PC-9 (cell line): ENCODE measurements around the gene POLRMT. TPM values are rescaled to one million over a fixed set of nuclear protein-coding genes. Genes with fewer than 3 reads are reported as not detected.

Experiments used
- BruUV-seq: library from RNA; stranded (reverse); fragments of 400-500 nt; replicated peaks from 2 replicates; lab custom pipeline; 2021; lab: Mats Ljungman, UMichigan
- CTCF ChIA-PET: fragments of 300-600 bp; sonication (Branson Sonifier 250); formaldehyde crosslinking; loops from one replicate; lab custom pipeline; 2022; ENCODE audit warnings: antibody characterized with exemption; lab: Charles Lee
- POLR2A ChIA-PET: fragments of 300-600 bp; sonication (Branson Sonifier 250); formaldehyde crosslinking; loops from one replicate; lab custom pipeline; 2022; ENCODE audit warnings: antibody characterized with exemption; ENCODE audit not compliant: unreplicated experiment; lab: Charles Lee
- DNase-seq, 2 experiments: peaks; one replicate each; pipeline versions ENCODE4 v3.0.0 to v3.0.0-alpha.2; 2015 to 2022; ENCODE audit warnings: mixed read lengths in 1 of 2
- H2AFZ ChIP-seq: fragments of 200-600 bp; sonication (generic); 2 replicates; pipeline ENCODE4 v1.8.1; 2017; ENCODE audit warnings: antibody characterized with exemption
- H3F3A ChIP-seq: fragments of 200-600 bp; sonication (generic); 2 replicates; pipeline ENCODE4 v1.8.1; 2017; ENCODE audit warnings: antibody characterized with exemption, mild to moderate bottlenecking, low read depth; ENCODE audit not compliant: insufficient read depth
- H3K27ac ChIP-seq: fragments of 200-600 bp; sonication (generic); 2 replicates; pipeline ENCODE4 v1.6.1; 2016; ENCODE audit warnings: mixed run types
- H3K27me3 ChIP-seq: fragments of 200-600 bp; sonication (generic); 2 replicates; pipeline ENCODE4 v1.6.1; 2016; ENCODE audit warnings: low read depth, mixed run types; ENCODE audit not compliant: insufficient read depth
- H3K36me3 ChIP-seq: fragments of 200-600 bp; sonication (generic); 2 replicates; pipeline ENCODE4 v1.6.1; 2016; ENCODE audit warnings: low read depth, mixed run types
- H3K4me1 ChIP-seq: fragments of 200-600 bp; sonication (generic); replicated peaks from 2 replicates; pipeline ENCODE4 v1.6.1; 2016; ENCODE audit warnings: mixed run types; ENCODE audit not compliant: insufficient read depth
- H3K4me2 ChIP-seq: fragments of 200-600 bp; sonication (generic); 2 replicates; pipeline ENCODE4 v1.6.1; 2017; ENCODE audit warnings: mixed run types
- H3K4me3 ChIP-seq: fragments of 200-600 bp; sonication (generic); 2 replicates; pipeline ENCODE4 v1.6.1; 2016; ENCODE audit warnings: mixed run types
- H3K79me2 ChIP-seq: fragments of 200-600 bp; sonication (generic); 2 replicates; pipeline ENCODE4 v1.6.1; 2017; ENCODE audit warnings: low read depth, mixed run types
- H3K9me2 ChIP-seq: fragments of 200-600 bp; sonication (generic); 2 replicates; pipeline ENCODE4 v1.8.1; 2017; ENCODE audit warnings: mild to moderate bottlenecking; ENCODE audit not compliant: insufficient read depth
- H3K9me3 ChIP-seq: fragments of 200-600 bp; sonication (generic); 2 replicates; pipeline ENCODE4 v1.8.1; 2016; ENCODE audit warnings: low read depth; ENCODE audit not compliant: insufficient read depth
- H4K20me1 ChIP-seq: fragments of 200-600 bp; sonication (generic); 2 replicates; pipeline ENCODE4 v1.8.1; 2017; ENCODE audit not compliant: insufficient read depth
- CTCF ChIP-seq: fragments of 200-600 bp; sonication (generic); conservative IDR thresholded peaks from 2 replicates; pipeline ENCODE4 v1.6.1; 2017; ENCODE audit warnings: mixed run types, antibody characterized with exemption, mild to moderate bottlenecking, moderate library complexity
- EZH2 ChIP-seq: fragments of 200-600 bp; sonication (generic); IDR thresholded peaks from 2 replicates; pipeline ENCODE4 v1.8.0; 2017; ENCODE audit warnings: antibody characterized with exemption, low read depth
- intact Hi-C: fragments of 100-400 bp; cut with micrococcal nuclease; formaldehyde crosslinking; loops from one replicate; pipeline ENCODE4 v1.10.0; 2022; ENCODE audit not compliant: unreplicated experiment
- total RNA-seq: library from RNA; stranded (reverse); gene quantifications from 2 replicates; pipeline ENCODE4 v1.2.3, GENCODE V29; 2021

The POLRMT gene
- total RNA-seq, 1 experiment from 2014 or later = 46.4 TPM

GRCh38 chr19:589693-590395 is 43.5 kb downstream of the POLRMT start, which contains the start of gene HCN2:
HCN2 (plus strand) TSS chr19:589881; CDS start chr19:589946, 65 bp downstream.
- BruUV-seq = no TSS peak
- Histone ChIP-seq H4K20me1 (peaks cover 8% of the 10 kb centered on the region), H3K4me3 (peak within 1 kb of the TSS; percentile 24; the same call in 1 of the 2 replicates), H3K27ac (no peak within 1 kb of the TSS), H2AFZ (no peak within 1 kb of the TSS), H3K79me2 (no peaks in the 10 kb centered on the region), H3K4me2 (peak within 1 kb of the TSS; percentile 66), H3K36me3 (no peaks in the 10 kb centered on the region), H3K9me2 (no peaks in the 10 kb centered on the region), H3F3A (peaks cover 30% of the 10 kb centered on the region; the same call in 1 of the 2 replicates), H3K4me1 (peaks cover 15% of the 10 kb centered on the region; the same call in 1 of the 2 replicates), H3K27me3 (peaks cover 18% of the 10 kb centered on the region), H3K9me3 (no peaks in the 10 kb centered on the region)
- ChIA-PET CTCF (interaction anchor here (0.7 kb wide), 1 partner anchor 210 kb away, joined by 3 read pairs; no protein-coding TSS in a partner anchor), POLR2A (interaction anchor here (0.6 kb wide), 1 partner anchor 34 kb away, joined by 12 read pairs; no protein-coding TSS in a partner anchor)
- TF ChIP-seq CTCF = no peak
- TF ChIP-seq EZH2 = no peak
- intact Hi-C loops = loop anchor here (5.0 kb wide), 1 partner anchor 72 kb away; the partner anchor contains the start of gene RNF126
- DNase-seq = no peak

- peaks cover 16% of the 10 kb centered on the region for H4K20me1 ChIP-seq
These were observed 44.3 kb downstream of the POLRMT start for GRCh38 chr19:588741-589692.

More at GRCh38 chr19:588741-589692, 44.3 kb downstream of the POLRMT start:
- no peak overlapping the region for H3K27ac ChIP-seq
- H3K79me2 ChIP-seq = no peaks in the 10 kb centered on the region
- no peak for DNase-seq
- H3K4me1 ChIP-seq = peaks cover 15% of the 10 kb centered on the region; the same call in 1 of the 2 replicates
- no peaks in the 10 kb centered on the region for H3K9me2 ChIP-seq
- ChIA-PET CTCF (no interaction called here), POLR2A (interaction anchor here (0.6 kb wide), 2 partner anchors 33 to 88 kb away, joined by 3 to 12 read pairs; no protein-coding TSS in a partner anchor)
- TF ChIP-seq EZH2 = no peak
- TF ChIP-seq CTCF = no peak
- peak overlapping the region; percentile 66 for H3K4me2 ChIP-seq
- BruUV-seq = no TSS peak
- peaks cover 11% of the 10 kb centered on the region; the same call in 1 of the 2 replicates for H3K27me3 ChIP-seq
- no peaks in the 10 kb centered on the region for H3K9me3 ChIP-seq
- intact Hi-C loops = loop anchor here (5.0 kb wide), 1 partner anchor 73 kb away; the partner anchor contains the start of gene RNF126
- peak overlapping the region; percentile 24; the same call in 1 of the 2 replicates for H3K4me3 ChIP-seq
- H3F3A ChIP-seq = peaks cover 35% of the 10 kb centered on the region; the same call in 1 of the 2 replicates
- no peaks in the 10 kb centered on the region for H3K36me3 ChIP-seq
- H2AFZ ChIP-seq = no peak overlapping the region
